HepG2 (cell line): ENCODE measurements around the gene PEPD.
A peak's percentile ranks its signal among the peaks of the same experiment; 100 is the strongest.

Experiments
- NFE2 ChIP-seq: sonication (generic); formaldehyde crosslinking; IDR thresholded peaks from 2 replicates; pipeline ENCODE4 v1.4.0; 2020; ENCODE audit warnings: missing genetic modification reagents
- NR2C2 ChIP-seq: sonication (generic); formaldehyde crosslinking; IDR thresholded peaks from 2 replicates; pipeline ENCODE4 v1.4.0; 2020; ENCODE audit warnings: missing genetic modification reagents, mild to moderate bottlenecking, moderate library complexity, borderline replicate concordance
- ZMYM3 ChIP-seq: sonication (generic); formaldehyde crosslinking; IDR thresholded peaks from 2 replicates; pipeline ENCODE4 v1.5.1; 2020; ENCODE audit warnings: mild to moderate bottlenecking, missing genetic modification reagents

DNA sequence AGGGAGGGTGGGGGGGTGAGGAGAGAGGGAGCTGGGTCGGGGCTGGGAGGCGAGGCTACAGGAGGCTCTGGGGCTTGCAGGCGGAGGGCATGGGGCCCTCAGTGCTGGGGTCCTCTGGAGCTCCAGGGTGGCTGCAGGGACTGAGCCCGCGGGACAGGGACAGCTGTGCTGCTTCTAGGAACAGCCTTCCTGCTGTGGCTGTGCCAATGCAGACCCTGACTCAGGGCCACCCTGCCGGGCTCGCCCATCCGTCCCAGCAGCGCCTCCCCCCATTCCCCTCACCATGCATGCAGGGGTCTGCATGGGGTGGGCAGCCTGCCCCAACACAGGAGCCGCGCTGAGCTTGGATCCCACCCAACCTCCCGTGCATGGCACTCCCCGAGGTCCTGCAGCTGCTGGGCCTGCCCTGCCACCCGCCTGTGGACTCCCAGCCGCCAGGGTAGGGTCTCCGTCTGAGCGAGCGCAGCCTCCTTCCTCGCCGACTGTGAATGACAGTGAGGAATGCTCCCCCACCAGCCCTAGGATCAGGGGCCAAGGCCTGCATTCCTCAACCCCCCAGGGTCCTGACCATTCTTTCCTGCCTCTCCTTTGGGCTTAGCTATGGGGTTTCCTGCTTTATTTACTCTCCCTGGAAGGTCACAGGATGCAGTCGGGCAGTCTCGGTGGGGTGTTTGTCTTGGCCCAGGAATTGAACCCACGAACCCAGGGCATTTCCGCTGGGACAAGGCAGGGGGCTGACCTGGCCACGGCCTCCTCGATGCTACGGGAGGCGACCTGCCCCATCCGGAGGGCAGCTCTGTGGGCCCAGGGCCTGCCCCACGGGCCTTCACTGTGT, 124.7 kb downstream of the PEPD start:
- TF ChIP-seq ZMYM3 (CRISPR knock-in tag) (peak; percentile 96), NFE2 (CRISPR knock-in tag) (no peak), NR2C2 (CRISPR knock-in tag) (peak; percentile 89)
